HG03460 (cell line): Measurements from ENCODE around the gene CRHR2.

Source experiments
- ATAC-seq: cut with Tn5 transposase; IDR thresholded peaks from one replicate; pipeline ENCODE4 v1.9.1; 2021; ENCODE audit not compliant: unreplicated experiment

Gene CRHR2

DNA sequence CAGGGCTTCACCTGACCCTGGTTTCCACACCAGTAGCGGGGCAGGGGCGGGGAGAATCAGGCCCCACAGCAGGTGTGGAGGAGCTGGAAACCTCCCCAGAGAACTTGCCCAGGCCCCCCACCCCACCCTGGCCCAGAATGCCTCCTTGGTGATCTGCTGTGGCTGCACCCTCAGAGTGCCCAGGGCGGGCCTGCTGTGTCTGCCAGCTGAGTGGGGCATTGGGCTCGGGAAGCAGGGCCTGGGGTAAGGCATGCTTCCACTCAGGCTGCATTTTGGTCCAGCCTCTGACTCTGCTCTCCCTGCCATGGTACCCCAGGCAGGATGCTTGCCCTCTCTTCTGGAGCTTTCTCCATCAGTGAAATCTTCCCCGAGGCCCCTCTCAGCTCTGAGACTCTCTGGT lies 1.1 kb upstream of the CRHR2 start:
- ATAC-seq = no peak

DNA sequence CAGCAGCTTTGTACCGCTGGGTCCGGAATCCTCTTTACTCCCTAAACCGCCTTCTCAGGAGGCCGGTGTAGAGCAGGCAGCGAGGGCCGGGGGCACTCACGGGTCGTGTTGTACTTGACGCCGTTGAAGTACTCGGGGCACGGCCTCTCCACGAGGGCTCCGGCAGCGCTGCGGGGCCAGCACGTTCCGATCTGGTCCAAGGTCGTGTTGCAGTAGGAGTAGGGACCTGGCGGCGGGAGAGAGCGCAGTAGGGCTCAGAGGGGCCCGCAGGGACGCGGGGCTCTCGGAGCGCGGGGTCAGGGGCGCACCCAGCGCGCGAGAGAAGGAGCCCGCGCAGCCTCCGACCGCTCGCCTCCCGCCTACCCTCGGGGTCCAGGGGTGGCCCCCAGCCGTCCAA lies 443 bp downstream of the CRHR2 start:
- no peak for ATAC-seq

DNA sequence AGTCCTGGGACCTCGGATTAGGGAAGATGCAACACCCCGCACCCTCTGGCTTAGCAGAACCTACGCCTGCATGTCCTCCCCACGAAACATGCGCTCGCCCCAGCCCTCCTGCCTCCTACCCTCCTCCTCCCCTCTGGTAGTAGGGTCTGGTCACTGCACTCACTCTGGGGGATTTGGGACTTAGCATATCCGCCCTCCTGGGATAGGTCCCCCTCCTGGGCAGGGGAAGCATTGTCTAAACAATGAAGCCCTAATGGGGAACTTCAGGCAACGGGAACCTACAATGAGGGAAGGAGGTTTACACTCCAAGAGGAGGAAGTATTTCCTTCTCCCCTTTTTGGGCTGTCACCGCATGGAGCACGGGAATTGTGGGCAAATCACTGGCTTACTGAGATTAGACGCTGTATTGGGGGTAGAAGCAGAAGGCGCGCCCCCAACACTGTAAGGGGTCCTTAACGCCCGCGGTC lies 892 bp downstream of the CRHR2 start:
- no peak for ATAC-seq

DNA sequence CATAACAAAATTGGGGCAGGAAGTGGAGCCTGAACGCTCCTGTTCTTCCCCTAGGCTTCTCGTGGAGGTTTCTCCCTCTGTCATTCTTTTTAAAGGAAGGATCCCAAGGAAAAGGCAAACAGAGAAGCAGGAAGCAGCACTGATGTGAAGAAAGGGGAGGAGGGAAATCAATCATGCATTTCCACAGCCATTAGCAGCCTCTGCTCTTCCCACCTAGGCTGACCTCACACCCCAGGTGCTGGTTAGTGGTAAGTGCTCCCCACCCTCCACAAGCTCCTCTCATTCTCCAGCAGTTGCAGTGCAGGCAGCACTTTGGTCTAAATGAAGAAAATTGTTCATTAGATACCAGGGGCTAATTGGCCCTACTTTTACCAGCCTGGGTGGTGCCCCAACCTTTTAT lies 2.6 kb downstream of the CRHR2 start:
- no peak for ATAC-seq

DNA sequence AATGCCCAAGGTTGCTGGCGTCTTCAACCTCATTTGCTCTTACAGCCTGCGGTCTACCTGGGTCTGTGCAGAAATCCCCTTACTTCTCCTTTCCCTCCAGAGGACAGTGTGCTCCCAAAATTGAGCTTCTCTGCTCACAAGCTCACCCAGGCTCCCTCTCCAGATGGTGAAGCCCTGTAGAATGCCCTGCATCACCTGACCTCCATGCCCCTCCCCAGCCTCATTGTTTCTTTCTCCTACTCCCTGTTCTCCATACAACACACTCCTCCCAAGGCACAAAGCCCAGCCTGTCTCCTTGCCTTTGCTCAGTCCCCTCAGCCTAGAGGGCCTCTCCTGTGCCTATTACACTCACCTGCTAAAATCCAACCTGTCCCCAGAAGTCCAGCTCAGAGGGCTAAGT lies 3.5 kb downstream of the CRHR2 start:
- ATAC-seq = no peak

DNA sequence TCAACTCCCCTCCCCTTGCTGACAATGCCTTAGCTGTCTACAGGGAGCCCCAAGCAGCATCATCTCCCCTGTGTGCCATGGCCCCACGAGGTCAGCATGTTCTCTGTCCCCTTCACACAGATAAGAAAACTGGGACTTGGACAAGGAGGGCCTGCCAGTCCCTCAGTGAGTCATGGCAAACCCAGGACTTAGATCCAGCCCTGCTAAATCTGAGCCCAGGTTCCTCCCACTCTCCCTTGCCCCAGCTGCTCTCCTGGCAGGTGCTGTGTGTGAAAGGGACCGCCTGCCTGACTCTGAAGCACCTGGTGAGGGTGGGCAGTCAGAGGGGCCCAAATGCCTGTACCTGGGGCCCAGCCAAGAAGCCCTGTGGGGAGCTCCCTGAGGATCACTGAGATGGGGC lies 7.4 kb downstream of the CRHR2 start:
- ATAC-seq = no peak

DNA sequence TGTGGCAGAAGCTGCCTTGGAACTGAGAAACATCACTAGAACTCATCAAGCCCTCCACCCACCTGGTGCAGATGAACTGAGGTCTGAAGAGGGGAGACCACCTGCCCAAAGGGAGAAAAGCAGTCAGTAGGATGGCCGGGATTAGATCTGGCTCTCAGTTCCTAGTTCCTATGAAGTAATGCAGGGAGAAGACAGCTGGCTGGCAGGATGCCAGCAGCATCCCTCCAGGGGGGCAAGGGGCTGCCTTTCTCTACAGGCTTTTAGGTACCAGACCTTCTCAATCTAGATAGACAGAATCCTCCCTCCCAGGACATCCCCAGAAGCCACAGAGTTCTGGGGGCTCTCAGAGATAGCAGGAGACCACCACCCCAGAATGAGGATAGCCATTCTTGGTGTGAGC lies 7.8 kb downstream of the CRHR2 start:
- ATAC-seq = no peak

DNA sequence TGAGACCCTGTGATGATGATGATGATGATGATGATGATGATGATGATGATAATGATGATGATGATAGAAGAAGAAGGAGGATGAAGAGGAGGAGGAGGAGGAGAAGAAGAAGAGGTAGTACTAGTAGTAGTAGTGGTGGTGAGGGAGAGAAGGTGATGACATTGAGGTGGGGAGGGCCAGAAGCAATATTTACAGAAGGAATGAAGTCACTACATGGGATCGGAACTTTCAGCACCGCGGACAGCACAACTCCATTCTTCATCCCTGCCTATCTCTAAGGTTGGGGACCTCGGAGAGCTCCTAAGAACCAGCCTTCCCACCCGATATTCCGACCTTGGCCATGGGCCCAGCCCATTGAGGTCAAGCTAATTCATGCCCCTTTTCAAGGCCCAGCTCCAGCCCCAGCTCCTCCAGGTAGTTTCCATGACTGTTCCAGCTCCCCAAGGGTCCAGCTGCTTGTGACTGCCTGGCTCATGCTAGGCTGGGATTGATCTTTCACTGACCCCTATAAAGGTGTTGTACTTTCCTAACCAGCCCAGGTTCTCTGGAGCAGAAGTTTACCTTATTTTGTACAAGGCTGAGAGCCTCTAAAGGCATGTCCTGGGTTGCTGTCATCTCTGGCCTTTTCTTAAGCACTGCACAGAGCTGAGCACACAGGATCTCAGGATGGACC lies 10.3 kb downstream of the CRHR2 start:
- ATAC-seq = no peak

DNA sequence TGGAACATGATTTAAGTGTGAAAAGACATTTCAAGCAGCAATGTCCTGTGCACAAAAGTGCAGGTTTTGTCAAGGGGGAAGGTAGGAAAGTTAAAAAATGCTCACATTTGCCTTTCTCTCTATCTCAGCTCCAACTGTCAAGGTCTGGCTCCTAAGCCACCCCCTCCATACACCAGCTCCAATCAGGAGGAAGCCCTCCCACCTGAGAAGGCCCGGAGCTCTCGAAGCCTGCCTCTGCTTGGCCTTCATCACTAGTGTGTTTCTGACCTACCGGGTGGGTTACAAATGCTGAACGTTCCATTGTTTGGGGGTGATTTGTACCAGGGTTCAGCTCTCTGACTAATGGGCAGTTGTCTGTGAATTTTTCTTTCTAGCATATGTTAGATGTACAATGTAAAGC lies 14.2 kb downstream of the CRHR2 start:
- no peak for ATAC-seq

DNA sequence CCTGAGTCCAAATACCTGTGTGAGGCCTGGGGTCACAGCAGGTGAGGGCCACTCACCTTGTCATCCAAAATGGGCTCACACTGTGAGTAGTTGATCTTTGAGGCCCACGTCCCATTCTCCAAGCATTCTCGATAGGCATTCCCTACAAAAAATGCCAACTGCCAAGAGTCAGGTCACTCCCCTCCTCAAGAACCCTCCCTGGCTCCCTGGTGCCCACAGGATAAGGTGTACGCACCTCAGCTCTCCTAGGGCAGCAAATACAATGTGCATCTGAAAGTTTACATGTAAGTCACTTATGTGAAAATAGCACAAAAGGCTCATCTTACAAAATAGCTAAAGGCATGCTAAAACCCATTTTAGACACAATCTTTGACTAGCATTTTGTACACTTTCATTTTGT lies 15.1 kb downstream of the CRHR2 start:
- no peak for ATAC-seq

DNA sequence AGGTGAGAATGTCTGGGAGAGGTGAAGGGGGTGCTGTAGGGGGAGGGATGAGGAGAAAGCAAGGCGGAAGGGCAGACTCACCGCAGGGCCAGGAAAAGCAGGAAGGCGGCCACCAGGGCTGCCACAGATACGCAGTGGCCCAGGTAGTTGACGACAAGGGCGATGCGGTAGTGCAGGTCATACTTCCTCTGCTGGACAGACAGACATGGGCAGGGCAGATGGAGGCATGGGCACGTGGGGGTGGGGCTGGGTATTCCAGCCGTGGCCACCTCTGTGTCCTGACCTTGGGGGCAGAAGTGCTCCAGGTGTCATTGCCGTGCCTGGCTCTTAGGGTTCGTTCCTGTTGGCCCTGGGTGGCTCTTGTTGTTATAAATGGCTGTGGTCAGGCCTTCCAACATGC lies 16.8 kb downstream of the CRHR2 start:
- no peak for ATAC-seq

DNA sequence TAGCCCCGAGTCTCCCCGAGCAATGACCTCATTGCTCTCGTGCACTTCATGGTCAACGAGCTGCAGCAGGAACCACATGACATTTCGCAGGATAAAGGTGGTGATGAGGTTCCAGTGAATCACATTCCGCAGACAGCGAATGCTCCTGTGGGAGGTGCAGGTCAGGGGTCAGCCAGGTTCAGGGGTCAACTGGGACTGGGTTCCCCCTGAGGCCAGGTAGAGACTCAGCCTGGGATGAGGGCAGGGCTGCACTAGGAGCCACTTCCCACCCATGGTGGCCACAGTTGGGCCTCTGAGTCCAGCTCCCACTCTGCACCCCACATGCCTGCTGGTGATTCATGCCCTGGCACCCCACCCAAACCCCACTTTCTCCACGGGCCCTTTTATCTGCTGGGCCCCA lies 17.2 kb downstream of the CRHR2 start:
- no peak for ATAC-seq

DNA sequence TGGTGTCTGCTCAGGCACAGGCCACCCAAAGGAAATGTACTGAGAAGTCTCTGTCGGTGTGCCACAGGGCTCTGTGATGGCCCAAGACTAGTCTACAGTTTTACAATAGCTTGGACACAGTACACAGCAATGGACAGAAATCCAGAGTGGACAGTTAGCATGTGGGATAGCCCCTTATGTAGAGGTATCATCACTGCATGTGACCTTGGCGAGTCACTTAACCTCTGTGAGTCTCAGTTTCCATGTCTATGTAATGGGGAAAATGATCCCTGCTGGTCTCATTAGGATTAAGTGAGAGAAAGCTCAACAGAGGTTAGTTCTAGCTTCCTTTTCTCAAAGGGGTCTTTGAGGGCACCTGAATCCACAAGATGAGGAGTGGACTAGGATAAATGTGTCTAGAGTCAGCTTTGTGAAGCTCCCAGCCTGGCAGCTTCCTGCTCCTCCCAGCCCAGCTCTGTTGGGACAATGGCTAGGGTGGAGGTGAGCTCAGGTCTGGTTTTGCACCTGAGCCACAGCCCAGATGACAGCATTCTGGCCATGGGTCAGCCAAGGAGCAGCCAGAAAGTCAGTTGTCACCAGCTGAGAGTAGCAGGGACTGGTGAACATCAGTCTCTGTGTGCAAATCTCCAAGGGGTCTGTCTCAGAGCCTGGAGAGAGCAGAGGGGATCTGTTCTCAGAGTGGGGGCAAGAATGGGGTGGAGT lies 17.9 kb downstream of the CRHR2 start:
- no peak for ATAC-seq

DNA sequence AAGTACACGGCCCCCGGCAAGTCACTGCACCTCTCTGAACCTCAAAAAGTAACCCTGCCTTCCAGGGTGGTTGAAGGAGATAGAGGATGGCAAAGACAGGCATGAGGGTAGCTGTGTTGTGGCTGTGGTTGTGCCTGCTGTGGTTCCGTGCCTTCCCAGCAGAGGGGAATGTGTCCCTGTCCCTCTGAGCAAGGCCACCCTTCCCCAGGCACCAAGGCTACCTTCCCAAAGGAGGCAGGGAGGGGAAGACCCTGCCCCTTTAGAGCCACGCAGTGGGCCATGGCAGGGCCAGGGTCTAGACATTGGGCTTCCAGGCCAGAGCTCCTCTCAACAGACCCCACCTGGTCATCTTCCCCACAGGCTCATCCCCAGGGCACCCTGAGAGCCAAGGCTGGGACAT lies 18.8 kb downstream of the CRHR2 start:
- ATAC-seq = no peak

DNA sequence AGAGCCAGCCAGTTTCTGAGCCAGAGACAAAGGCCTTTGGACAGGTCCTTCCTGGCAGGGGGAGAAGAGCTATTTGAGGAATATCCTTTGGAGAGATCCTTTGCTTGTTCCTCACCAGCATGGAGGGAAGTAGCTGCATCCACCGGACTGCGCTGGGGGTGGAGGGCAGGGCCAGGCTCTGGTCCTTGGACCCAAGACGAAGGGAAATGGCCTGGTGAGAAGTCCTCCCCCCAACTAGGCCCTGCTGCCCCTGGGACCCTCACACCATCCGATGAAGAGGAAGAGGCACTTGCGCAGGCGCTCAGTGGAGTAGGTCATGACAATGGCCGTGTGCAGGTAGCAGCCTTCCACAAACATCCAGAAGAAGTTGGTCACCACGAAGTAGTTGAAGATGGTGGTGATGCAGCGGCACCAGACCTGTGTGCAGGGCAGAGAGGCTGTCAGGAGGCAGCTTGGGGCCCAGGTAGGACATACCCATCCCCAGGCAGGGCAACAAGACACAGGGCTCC lies 19.8 kb downstream of the CRHR2 start:
- ATAC-seq = no peak

DNA sequence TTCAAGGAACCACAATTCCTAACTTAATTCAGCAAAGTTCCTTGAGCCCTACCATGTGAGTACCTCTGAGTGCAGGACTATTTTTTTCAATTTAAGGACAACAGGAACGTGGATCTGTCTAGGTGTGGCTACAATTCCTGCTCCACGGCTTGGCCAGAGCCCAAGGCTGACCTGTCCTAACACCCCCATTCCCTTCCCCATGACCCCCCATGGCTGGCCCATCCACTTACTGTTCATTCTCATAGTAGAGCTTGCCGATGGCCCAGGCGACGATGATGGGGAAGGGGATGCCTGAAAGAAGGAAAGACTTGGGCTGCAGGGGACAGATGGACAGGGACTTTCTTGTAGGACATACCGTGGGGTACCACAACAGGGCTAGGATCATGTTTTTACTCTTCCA lies 20.3 kb downstream of the CRHR2 start:
- ATAC-seq = no peak

DNA sequence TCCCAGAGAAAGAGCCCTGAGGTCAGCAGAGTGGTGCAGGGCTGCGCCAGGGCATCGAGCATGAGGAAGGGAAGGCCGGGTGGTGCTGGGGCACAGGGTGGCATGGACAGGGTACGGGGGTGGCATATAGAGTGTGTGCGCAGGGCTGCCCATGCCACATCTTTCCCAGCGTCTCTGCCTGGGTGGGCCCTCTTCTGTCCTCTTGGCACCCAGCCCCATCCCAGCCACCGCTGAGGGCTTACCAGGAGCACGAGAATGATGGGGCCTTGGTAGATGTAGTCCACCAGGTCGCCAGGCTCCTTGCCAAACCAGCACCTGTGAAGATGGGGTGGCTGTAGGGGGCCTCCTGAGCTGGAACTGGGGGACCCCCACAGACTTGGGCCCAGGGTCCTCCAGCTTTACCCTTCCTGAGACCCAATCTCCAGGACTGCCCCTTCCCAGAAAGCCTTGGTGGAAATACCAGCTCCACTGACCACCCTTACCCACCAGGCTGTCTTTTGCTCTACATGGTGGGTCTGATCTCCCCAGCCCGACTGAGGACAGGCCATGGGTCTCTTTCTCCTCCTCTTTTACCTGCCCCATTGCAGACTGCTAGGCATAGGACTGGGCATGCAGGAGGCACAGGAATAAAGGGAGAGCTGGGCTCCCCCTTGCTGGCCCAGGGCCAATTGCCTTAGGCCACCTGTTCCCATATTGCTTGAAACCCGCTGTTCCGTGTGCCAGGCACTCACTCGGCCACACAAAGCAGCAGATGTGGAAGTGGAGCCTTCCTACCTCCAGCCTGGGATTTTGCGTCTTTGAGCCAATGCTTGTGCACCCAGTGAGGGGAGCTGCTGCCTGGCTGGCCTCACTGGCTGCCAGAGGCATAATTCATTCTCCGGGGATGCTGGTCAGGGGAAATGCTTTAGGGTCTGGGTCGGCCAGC lies 21.7 kb downstream of the CRHR2 start:
- ATAC-seq = no peak

DNA sequence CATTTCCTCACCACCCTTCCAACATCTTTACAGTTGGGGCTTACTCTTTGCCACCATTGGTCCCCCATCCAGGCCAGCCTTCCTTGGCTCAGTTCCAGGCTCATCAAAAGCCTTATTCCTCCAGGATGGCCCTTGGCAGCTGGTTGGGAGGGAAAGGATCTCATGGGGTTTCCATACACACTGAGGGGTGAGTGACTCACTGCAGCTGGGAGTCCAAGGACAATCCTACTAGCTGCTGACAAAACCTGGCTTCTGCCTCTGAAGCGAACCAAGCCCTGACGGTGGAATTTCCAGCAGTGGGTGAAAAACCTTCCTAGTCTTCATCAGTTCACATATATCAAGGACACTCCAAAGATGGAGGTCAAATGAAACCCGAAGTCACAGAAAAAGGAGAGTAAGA lies 22.9 kb downstream of the CRHR2 start:
- no peak for ATAC-seq

DNA sequence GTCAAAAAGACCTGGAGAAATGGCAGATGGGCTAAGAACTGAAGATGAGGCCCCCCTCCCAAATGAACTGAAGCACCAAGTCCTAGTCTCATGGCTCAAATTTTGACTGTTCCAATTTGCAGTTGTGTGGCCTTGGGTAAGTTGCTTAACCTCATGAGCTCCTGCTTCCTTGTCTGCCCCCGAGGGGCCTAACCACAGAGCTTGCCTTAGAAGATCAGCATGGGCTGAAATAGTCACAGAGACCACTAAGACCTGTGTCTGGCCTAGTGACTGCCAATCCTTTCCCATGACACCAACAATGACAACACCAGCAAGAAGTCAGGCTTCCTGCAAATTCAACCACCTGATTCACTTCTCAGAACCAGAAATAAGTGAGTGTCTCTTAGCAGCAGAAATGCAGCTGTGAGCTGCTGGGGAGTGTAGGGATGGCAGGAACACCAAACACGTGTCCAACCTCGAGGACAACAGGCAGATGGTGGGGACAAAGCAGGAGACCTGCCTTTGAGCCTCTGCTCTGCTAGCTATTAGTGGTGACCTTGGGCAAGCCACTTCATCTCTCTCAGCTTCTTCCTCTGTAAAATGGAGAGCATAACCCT lies 23.7 kb downstream of the CRHR2 start:
- no peak for ATAC-seq

DNA sequence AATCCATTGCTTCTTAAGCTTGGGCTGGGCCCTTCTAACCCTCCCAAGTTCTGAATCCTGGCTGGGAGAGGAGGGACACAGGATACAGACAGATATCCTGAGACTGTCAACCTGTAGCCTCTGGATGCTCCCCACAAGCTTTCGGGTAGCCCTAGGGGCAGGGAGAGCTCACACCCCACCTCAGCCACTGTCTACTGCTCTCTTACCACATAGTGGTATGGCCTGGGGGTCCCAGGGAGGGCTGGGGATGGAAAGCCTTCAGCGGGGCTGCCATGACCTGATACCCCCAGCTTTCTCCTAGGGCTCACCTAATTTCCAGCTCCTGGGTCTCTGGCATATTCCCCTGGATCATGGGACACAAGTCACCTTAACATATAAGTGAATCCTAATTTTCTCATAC lies 25.1 kb downstream of the CRHR2 start:
- no peak for ATAC-seq
